ENCODE results near the gene EIF6.

Gene EIF6

GRCh38 chr20:35293303-35294292 lies 9.0 kb upstream of the EIF6 start:
- DNase-seq: no peak

DNA sequence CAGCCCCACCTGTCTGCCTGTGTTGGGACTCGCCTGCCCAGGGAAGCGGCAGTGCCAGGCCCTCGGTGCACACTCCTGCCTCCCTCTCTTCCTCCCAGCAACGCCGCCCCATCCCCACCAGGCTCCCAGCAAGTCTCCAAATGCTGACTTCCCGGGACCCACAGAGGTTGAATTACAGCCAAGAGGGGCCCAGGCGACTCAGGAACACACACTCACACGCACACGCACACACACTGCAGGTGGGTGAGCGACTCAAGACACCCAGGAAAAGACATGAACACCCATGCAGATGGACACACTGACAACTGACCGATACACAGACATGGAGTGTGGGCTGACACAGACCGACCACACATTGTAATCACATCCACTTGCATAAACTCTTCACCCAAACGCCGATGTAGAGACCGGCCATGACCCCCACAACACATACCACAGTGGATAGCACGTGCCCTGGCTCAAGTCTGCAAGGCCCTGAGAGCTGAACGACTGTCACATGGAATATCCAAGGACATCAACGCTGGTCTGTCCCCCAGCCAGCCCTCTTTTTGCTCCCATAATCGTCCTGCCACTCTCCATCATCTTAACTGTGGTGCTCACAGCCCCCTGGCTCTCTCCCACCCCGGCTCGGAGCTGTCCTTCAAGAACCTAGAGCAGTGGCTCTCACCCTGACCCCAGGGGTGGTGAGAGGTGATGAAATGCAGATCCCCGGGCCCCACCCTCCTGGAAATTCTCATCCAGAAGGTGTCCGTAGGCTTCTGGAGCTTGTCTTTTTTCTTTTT lies 8.1 kb upstream of the EIF6 start:
- no peak for DNase-seq

DNA sequence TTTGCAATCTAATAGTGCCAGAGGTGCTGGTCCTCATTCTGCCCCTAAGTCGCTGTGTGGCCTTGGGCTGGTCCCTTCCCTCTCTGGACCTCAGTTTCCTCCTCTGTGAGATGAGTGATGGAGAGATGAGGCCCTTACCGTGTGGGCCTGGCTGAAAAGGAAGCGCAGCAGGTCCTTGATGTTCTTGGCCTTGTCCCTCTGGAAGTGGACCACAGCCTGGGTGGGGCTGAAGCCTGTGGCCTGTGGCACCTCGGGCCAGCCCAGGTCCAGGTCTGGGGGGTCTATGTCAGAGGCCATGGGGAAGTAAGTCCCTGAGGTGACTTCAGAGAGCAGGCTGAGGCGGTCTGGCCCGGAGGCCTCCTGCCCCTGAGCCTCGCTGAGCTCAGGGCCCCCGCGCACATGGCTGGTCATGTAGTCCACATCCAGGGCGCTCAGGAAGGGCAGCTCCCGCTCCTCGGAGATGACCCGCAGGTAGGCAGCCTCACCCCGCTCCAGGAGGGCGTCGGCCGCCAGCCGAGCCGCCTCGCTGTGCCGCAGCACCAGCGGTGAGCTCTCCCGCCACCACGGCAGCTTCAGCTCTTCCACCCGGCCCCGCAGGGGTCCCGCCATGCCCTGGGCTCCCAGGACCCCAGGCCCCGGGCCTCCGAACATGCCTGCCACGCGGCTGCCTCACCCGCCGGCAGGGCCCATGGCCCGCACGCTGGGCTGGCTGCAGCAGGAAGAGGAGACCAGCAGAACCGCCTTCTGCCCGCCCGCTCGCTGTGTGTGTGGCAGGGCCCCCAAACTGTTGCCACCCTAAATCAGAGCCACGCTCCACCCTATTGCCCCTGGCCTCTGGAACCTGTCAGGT lies 7.3 kb upstream of the EIF6 start, which contains the start of gene FAM83C:
Gene FAM83C (minus strand): TSS at position 772 of the 850 bp plus-strand sequence. CDS start 121 bp downstream, at position 651.
- no peak for DNase-seq

GRCh38 chr20:35290887-35291417 lies 6.4 kb upstream of the EIF6 start:
- no peak for DNase-seq

DNA sequence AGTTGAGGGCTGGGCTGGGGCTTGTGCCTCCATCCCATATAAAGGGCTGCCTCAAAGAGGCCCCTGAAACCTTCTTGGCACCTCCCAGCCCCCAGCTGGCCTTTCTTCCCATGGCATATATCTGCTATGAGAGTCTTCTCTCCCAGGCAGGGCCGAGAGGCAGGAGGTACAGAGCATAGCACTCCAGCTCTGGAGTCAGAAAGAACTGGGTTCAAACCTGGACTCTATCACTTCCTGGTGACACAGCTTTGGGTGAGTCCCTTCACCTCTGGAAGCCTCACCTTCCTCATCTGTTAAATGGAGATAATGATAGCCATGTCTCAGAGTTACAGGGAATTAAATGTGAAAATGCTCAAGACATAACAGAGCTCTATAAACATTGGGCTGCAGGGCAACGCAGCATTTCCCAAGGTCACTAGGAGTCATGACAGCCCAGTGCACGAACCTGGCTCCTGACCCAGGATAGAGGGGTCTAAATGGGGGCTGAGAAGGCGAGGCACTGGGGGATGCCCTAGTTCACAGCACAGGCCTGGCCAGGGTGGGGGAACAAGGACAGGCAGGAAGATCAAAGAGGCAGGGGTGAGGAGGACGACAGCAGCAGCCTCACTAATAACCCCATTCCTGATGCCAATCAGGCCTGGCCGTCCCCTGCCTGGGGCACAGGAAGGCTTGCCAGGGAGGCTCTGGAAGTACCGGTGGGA lies 5.8 kb upstream of the EIF6 start:
- DNase-seq: no peak

DNA sequence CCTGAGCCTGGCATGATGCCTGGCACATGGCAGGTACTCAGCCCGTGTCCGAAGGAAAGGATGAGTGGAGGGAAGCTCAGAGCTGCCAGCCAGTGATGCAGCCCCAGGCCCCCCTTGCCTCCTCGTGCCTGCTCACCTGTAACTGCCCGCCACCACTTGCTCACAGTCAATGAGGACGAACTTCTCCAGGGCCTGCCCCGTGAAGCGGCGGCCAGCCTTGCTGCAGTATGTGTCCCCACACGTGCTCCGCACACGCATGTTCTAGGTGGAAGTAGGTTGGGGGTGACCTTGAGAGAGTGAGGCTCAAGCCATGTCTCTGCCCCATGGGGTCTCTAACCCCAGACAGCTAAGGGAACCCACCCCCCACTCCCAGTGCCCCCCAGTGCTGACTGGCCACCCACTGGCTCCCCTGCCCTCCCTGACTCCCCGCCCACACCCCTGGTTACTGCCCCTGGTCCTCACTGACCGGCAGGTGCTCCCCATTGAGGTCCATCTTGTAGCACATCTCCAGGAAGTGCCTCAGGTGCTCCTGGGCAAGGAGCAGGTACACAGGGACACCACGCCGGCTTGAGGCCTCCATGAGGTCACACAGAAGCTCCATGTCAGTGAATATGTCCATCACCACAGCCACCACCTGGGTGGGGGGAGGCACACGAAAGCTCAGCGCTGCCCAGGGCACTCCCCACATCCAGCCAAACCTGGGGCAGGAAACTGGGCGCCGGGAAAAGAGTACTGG lies 3.9 kb upstream of the EIF6 start:
- DNase-seq: no peak

DNA sequence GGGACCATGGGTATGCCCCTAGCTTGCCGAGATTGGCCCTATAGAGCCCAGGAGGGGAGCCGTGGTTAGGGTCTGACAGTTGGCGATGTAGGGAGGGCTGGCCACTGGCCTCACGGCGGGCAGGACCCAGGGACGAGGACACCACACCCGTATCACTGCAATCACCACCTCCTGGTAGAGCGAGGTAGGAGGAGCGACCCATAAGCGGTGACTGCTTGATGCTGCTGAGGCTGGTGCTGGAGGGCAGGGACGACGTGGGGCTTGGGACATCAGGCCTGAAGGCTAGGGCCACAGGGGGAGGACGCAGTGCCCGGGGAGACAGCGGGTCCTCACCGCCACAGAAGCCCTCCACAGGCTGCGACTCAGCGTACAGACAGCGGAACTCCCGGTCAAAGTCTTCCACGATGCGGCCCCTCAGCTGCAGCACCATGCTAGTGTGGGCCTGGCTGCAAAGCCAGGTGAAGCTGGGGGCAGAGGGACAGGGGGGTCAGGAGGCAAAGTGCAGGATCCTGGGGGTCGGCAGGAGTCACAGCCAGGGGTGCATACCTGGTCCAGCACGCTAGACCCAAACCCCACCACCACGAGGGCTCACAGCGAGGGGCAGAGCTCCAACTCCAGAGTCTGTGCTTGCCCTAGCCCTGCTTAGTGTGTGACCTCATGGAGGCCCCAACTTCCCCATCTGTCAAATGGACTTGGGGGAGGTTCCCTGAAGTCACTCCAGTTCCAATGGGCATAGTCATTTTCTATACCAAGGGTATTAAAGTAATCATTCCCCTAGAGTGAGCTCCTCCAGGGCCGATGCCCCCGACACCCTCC lies 3.1 kb upstream of the EIF6 start:
- no peak for DNase-seq

GRCh38 chr20:35286899-35287508 lies 2.4 kb upstream of the EIF6 start:
- DNase-seq: no peak

DNA sequence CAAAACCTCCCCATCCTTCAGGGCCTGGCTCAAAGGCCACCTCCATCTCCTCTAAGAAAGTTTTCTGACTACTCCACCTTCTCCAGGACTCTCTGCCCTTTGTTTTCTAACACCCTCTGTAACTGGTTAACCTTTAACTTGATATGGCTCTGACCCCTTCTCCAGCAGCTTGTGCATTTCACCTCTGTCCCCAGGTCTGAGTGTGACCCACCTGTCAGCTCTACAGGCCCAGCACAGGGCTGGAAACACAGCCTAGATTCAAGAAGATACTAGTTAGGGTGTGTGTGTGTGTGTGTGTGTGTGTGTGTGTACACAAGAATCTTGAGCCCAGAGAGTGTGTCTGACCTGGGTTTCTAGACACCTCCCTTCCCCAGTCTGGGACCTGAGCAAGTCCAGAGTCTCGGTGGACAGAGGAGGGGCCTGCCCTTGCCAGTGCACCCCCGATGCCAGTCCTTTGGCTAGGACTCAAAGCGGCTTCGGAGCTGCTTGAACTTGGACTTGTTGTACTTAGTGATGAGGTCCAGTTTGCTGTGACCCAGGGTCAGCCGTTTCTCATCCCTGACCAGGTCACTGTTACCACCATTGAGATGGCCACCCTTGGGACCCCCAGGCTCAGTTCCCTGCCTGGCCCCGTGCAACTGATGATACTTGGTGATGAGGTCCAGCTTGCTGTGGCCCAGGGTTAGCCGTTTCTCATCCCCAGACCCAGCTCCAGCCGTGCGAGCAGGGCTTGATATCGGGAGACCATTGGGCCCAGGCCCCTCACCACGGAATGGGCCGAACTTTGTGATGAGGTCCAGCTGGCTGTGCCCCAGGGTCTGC lies 1.7 kb upstream of the EIF6 start:
- peak; percentile 67 for DNase-seq

- DNase-seq: peak; percentile 73
Measured at GRCh38 chr20:35285806-35286076, 1.2 kb upstream of the EIF6 start.

- peak; percentile 69 for DNase-seq
Measured at GRCh38 chr20:35284992-35285805, 627 bp upstream of the EIF6 start.

DNA sequence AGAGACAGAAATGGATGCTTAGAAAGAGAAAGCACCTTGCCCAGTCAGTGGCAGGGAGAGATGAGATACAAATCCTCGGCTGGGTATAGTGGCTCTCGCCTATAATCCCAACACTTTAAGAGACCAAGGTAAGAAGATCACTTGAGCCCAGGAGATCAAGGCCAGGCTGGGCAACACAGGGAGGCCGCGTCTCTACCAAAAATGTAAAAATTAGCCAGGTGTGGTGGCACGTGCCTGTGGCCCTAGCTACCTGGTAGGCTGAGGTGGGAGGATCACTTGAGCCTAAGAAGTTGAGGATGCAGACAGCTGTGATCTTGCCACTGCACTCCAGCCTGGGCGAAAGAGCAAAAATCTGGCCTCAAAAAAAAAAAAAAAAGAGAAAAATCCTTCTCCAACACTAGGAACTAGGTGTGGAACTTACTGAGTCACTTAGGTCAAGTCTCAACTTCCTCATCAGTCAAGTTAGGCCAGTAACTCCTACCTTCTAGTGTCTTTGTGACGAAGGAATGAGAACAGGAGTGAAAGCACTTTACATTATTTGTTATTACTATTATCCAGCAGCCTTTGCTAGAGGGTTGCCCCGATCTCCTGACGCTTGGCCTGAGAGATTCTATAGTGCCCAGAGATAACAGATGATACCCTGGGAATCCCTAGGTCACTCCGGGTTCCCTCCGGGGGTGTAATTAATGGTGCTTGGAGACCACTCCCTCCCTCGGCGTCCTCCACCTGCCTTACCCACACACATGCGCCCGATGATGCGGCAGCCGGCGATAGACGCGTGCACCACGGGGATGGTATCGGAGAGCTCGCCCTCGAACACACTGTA lies 918 bp downstream of the EIF6 start:
- peak; percentile 56 for DNase-seq

GRCh38 chr20:35281506-35282101 lies 3.0 kb downstream of the EIF6 start:
- DNase-seq: no peak

DNA sequence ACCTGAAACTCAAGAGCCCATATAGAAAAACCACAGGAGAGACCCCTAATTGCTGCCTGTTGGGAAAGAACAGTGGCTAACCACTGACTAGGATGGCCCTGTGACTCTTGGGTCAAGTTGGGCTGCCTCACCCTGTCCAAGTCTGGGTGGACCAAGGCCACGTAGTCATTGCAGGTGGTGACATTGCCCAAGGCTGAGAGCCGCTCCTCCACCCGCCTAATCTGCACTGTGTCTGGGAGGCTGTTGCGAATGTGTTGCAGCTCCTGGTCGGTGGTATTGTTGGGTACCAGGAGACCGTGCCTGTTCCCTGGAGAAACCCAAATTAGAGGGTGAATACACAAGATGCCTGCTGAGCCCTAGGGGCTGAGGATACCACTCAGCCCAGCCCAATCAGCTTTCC lies 4.0 kb downstream of the EIF6 start:
- no peak for DNase-seq

- DNase-seq: no peak
Measured at GRCh38 chr20:35279533-35280174, 4.9 kb downstream of the EIF6 start.

DNA sequence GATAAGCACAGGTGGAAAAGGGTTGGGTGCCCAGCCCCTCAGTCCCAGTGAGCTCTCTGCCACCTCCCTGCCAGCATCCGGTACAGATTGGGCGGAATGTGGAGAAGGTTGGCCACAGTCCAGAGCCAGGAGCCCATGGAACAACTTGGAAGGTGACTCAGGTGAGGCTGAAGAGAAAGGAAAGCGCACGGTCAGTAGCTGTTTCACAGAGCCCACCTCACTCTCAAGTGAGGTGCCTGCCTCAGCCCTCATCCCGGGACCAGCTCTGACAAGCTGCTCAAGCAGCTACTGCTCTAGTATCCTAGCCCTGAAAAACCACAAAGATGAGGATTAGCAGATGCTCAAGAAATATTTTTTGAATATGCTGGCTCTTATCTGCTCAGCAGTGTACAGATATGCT lies 5.5 kb downstream of the EIF6 start:
- peak; percentile 31 for DNase-seq

Data from DMS53 (cell line).